Measurements from ENCODE around the gene IFI27L1. TPM values are rescaled to one million over a fixed set of nuclear protein-coding genes. Genes with fewer than 3 reads are reported as not detected.

The IFI27L1 gene
- total RNA-seq, 1 experiment from 2014 or later: 14.7 TPM

DNA sequence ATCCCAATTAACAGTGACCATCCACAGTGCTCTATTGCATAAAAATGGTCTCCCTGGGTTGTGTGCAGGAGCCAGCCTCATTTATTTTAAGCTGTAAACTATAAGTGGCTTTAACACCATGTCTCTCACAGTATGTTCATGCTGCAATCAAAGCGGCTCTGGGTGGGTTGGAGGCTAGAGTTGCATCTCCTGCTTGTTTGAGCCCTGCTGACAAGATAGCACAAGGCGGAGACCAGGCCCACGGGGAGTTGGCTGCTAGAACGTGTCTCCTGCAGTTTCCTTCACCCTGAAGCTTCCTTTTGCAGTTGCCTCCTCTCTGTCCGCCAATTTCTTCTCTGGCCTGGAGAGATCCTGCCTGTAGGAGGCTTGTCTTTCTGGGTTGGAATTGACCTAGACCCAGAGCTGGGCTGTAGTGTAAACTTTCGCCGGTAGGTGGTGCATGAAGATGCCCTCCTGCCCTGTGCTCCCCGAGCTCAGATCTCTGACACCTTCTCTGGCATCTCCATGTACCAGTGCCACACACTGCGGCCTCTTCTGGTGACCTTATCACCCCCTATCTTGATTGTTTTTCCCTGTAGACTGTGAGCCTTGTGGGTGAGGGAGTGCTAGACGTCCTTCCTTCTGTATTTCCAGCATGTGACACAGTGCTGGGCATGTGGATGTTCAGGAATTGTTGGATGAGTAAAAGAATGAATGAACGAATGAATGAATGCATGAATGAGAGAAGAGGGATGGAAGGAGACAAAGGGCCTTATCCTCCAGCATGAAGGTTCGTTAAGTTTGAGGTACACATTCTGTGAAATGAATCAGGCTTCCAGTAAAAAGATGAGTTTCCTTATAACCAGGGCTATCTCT is 44.6 kb upstream of the IFI27L1 start:
- BruUV-seq (replicated peaks): no TSS peak
- CTCF ChIA-PET: interaction anchor here (1.2 to 1.3 kb wide), 3 partner anchors 96 to 102 kb away, joined by 3 to 26 read pairs (median 5); no protein-coding TSS in a partner anchor
- Histone ChIP-seq H3K9me3 (ENCODE audit: low read depth, low read length, poor library complexity, severe bottlenecking) (no peaks in the 10 kb centered on the region), H3K27me3 (replicated peaks; ENCODE audit: insufficient read depth, low read depth, low read length, poor library complexity) (no peaks in the 10 kb centered on the region), H3K4me3 (ENCODE audit: low read depth, low read length, poor library complexity, severe bottlenecking) (no peak overlapping the region), H3K36me3 (ENCODE audit: insufficient read depth, low read length, poor library complexity, severe bottlenecking) (no peaks in the 10 kb centered on the region), H3K27ac (ENCODE audit: low read depth, low read length, poor library complexity, severe bottlenecking) (no peak overlapping the region), H3K4me1 (ENCODE audit: insufficient read depth, low read length, poor library complexity, severe bottlenecking) (no peaks in the 10 kb centered on the region)
- TF ChIP-seq EZH2 (IDR thresholded peaks at IDR 0.05; ENCODE audit: borderline replicate concordance, low read depth, low read length, poor library complexity, severe bottlenecking) (no peak), CTCF (conservative IDR thresholded peaks at IDR 0.05; ENCODE audit: low read depth, low read length) (peak; percentile 83)
- DNase-seq (ENCODE audit: low spot score): peak; percentile 68
- POLR2A ChIA-PET (ENCODE audit: low non-redundant PET): interaction anchor here (0.6 kb wide), 1 partner anchor 13 kb away, joined by 4 read pairs; no protein-coding TSS in a partner anchor
- intact Hi-C loops (cut with micrococcal nuclease; ENCODE audit: unreplicated experiment): loop anchor here (1.0 kb wide), 1 partner anchor 100 kb away; no protein-coding TSS in a partner anchor

GRCh38 chr14:94037954-94038353 is 43.2 kb upstream of the IFI27L1 start:
- ChIA-PET POLR2A (ENCODE audit: low non-redundant PET) (no interaction called here), CTCF (interaction anchor here (1.0 kb wide), 1 partner anchor 9 kb away, joined by 3 read pairs; no protein-coding TSS in a partner anchor)
- TF ChIP-seq EZH2 (IDR thresholded peaks at IDR 0.05; ENCODE audit: borderline replicate concordance, low read depth, low read length, poor library complexity, severe bottlenecking): no peak
- TF ChIP-seq CTCF (conservative IDR thresholded peaks at IDR 0.05; ENCODE audit: low read depth, low read length): no peak
- Histone ChIP-seq H3K27me3 (replicated peaks; ENCODE audit: insufficient read depth, low read depth, low read length, poor library complexity) (no peaks in the 10 kb centered on the region), H3K27ac (ENCODE audit: low read depth, low read length, poor library complexity, severe bottlenecking) (no peak overlapping the region), H3K36me3 (ENCODE audit: insufficient read depth, low read length, poor library complexity, severe bottlenecking) (no peaks in the 10 kb centered on the region), H3K4me3 (ENCODE audit: low read depth, low read length, poor library complexity, severe bottlenecking) (no peak overlapping the region), H3K4me1 (ENCODE audit: insufficient read depth, low read length, poor library complexity, severe bottlenecking) (no peaks in the 10 kb centered on the region), H3K9me3 (ENCODE audit: low read depth, low read length, poor library complexity, severe bottlenecking) (no peaks in the 10 kb centered on the region)
- no peak for DNase-seq (ENCODE audit: low spot score)
- no TSS peak for BruUV-seq (replicated peaks)
- intact Hi-C loops (cut with micrococcal nuclease; ENCODE audit: unreplicated experiment): no loop called here

DNA sequence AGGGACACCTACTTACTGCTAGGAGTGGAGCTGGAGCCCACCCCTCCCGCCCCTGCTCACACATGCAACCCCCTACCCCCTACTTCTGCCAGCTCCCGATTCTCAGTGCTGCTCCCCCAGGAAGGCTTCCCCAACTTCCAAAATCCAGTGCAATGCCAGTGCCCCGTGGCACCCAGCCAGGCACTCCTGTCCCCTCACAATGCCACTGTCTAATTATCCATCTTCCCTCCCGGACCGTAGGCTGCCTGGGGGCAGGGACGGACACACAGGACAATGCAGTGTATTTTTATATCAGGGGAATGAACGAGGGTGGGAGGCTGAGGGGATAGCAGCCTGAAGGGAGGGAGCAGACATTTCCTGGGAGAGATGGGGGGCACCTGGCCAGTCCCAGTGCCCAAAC is 42.6 kb upstream of the IFI27L1 start:
- CTCF ChIA-PET: interaction anchor here (1.0 kb wide), 1 partner anchor 10 kb away, joined by 3 read pairs; no protein-coding TSS in a partner anchor
- intact Hi-C loops (cut with micrococcal nuclease; ENCODE audit: unreplicated experiment): no loop called here

More for the DNA sequence above, 42.6 kb upstream of the IFI27L1 start:
- no peak overlapping the region for H3K4me3 ChIP-seq (ENCODE audit: low read depth, low read length, poor library complexity, severe bottlenecking)
- DNase-seq (ENCODE audit: low spot score): no peak
- H3K36me3 ChIP-seq (ENCODE audit: insufficient read depth, low read length, poor library complexity, severe bottlenecking): no peaks in the 10 kb centered on the region
- H3K27ac ChIP-seq (ENCODE audit: low read depth, low read length, poor library complexity, severe bottlenecking): no peak overlapping the region
- POLR2A ChIA-PET (ENCODE audit: low non-redundant PET): no interaction called here
- H3K27me3 ChIP-seq (replicated peaks; ENCODE audit: insufficient read depth, low read depth, low read length, poor library complexity): no peaks in the 10 kb centered on the region
- TF ChIP-seq CTCF (conservative IDR thresholded peaks at IDR 0.05; ENCODE audit: low read depth, low read length): no peak
- no peak for TF ChIP-seq EZH2 (IDR thresholded peaks at IDR 0.05; ENCODE audit: borderline replicate concordance, low read depth, low read length, poor library complexity, severe bottlenecking)
- no TSS peak for BruUV-seq (replicated peaks)
- H3K9me3 ChIP-seq (ENCODE audit: low read depth, low read length, poor library complexity, severe bottlenecking): no peaks in the 10 kb centered on the region
- no peaks in the 10 kb centered on the region for H3K4me1 ChIP-seq (ENCODE audit: insufficient read depth, low read length, poor library complexity, severe bottlenecking)

Data from A673 (cell line).